ENCODE measurements around the gene PDCD7.
"Not testable (repeated sequence)": the region's sequence is repeated elsewhere in the genome, so short reads cannot be mapped to it uniquely, and the experiment has no call there.

DNA sequence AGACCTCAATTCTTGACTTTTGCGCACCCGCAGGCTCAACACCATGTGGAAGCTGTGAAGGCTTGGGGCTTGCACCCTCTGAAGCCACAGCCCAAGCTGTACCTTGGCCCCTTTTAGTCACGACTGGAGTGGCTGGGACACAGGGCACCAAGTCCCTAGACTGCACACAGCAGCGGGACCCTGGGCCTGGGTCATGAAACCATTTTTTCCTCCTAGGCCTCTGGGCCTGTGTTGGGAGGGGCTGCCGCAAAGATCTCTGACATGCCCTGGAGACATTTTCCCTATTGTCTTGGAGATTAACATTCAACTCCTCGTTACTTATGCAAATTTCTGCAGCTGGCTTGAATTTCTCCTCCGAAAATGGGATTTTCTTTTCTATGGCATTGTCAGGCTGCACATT lies 3.5 kb upstream of the PDCD7 start:
- TF ChIP-seq, protein P1, sequence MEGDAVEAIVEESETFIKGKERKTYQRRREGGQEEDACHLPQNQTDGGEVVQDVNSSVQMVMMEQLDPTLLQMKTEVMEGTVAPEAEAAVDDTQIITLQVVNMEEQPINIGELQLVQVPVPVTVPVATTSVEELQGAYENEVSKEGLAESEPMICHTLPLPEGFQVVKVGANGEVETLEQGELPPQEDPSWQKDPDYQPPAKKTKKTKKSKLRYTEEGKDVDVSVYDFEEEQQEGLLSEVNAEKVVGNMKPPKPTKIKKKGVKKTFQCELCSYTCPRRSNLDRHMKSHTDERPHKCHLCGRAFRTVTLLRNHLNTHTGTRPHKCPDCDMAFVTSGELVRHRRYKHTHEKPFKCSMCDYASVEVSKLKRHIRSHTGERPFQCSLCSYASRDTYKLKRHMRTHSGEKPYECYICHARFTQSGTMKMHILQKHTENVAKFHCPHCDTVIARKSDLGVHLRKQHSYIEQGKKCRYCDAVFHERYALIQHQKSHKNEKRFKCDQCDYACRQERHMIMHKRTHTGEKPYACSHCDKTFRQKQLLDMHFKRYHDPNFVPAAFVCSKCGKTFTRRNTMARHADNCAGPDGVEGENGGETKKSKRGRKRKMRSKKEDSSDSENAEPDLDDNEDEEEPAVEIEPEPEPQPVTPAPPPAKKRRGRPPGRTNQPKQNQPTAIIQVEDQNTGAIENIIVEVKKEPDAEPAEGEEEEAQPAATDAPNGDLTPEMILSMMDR (IDR thresholded peaks at IDR 0.05; ENCODE audit: low read length) = not testable (repeated sequence)
- not testable (repeated sequence) for TF ChIP-seq EZH2 (IDR thresholded peaks at IDR 0.05; ENCODE audit: borderline replicate concordance, low read length)
